IPS DF 6.9 (cell line): ENCODE results near the gene CORO7.

Source experiments
- DNase-seq: peaks from one replicate; pipeline ENCODE4 v3.0.0-alpha.2; 2013; ENCODE audit warnings: low read depth, low spot score
- H3K27ac ChIP-seq: one replicate; pipeline ENCODE4 v1.5.1; 2013; ENCODE audit warnings: low read length, control low read depth
- H3K27me3 ChIP-seq: 2 replicates; pipeline ENCODE4 v1.6.1; 2013; ENCODE audit warnings: mild to moderate bottlenecking, low read length; ENCODE audit not compliant: control insufficient read depth, insufficient read depth
- H3K36me3 ChIP-seq: 2 replicates; pipeline ENCODE4 v1.6.1; 2013; ENCODE audit warnings: low read length; ENCODE audit not compliant: control insufficient read depth, insufficient read depth
- H3K4me1 ChIP-seq: 2 replicates; pipeline ENCODE4 v1.6.1; 2013; ENCODE audit warnings: low read length; ENCODE audit not compliant: control insufficient read depth, insufficient read depth
- H3K4me3 ChIP-seq: 2 replicates; pipeline ENCODE4 v1.5.1; 2013; ENCODE audit warnings: mild to moderate bottlenecking, low read length
- H3K9me3 ChIP-seq: 2 replicates; pipeline ENCODE4 v1.6.1; 2013; ENCODE audit warnings: low read length, inconsistent platforms; ENCODE audit not compliant: control insufficient read depth, insufficient read depth
- WGBS: extraction: QIAGEN DNeasy Blood & Tissue Kit; methylation state at CpG from one replicate; pipeline ENCODE4 v1.1.7; 2013; ENCODE audit warnings: mixed read lengths, missing lambda C conversion rate; ENCODE audit not compliant: insufficient read length, insufficient coverage; 5-methylcytosine and 5-hydroxymethylcytosine counted together

CORO7 gene

GRCh38 chr16:4426021-4426684 lies 9.8 kb upstream of the CORO7 start:
- no CpG with 5 or more reads among the region's 31 CpGs for WGBS
- H3K9me3 ChIP-seq: no peaks in the 10 kb centered on the region
- no peaks in the 10 kb centered on the region for H3K4me1 ChIP-seq
- no peak for DNase-seq
- H3K36me3 ChIP-seq: no peaks in the 10 kb centered on the region
- H3K4me3 ChIP-seq: peak overlapping the region; percentile 89
- H3K27ac ChIP-seq: no peak overlapping the region
- H3K27me3 ChIP-seq: no peaks in the 10 kb centered on the region

- Histone ChIP-seq H3K36me3 (no peaks in the 10 kb centered on the region), H3K27ac (no peak within 1 kb of the TSS), H3K4me1 (no peaks in the 10 kb centered on the region), H3K9me3 (no peaks in the 10 kb centered on the region), H3K27me3 (no peaks in the 10 kb centered on the region), H3K4me3 (peak within 1 kb of the TSS; percentile 89)
- no CpG with 5 or more reads among the region's 68 CpGs for WGBS
- peak; percentile 79 for DNase-seq
Observed at GRCh38 chr16:4425378-4426020, 9.1 kb upstream of the CORO7 start, which contains the start of gene DNAJA3. TSS of gene DNAJA3 (plus strand) at chr16:4425868. CDS start at chr16:4425882, 14 bp downstream.

GRCh38 chr16:4420505-4421105 lies 4.2 kb upstream of the CORO7 start:
- Histone ChIP-seq H3K4me1 (no peaks in the 10 kb centered on the region; the same call in 1 of the 2 replicates), H3K27me3 (no peaks in the 10 kb centered on the region), H3K27ac (no peak overlapping the region), H3K36me3 (no peaks in the 10 kb centered on the region), H3K4me3 (no peak overlapping the region), H3K9me3 (no peaks in the 10 kb centered on the region)
- WGBS: no CpG with 5 or more reads among the region's 8 CpGs
- DNase-seq: no peak

GRCh38 chr16:4419402-4419959 lies 3.1 kb upstream of the CORO7 start:
- Histone ChIP-seq H3K36me3 (no peaks in the 10 kb centered on the region), H3K4me3 (no peak overlapping the region), H3K9me3 (no peaks in the 10 kb centered on the region), H3K27ac (no peak overlapping the region), H3K27me3 (no peaks in the 10 kb centered on the region), H3K4me1 (peaks cover 3% of the 10 kb centered on the region; the same call in 1 of the 2 replicates)
- no CpG with 5 or more reads among the region's 7 CpGs for WGBS
- DNase-seq: no peak

GRCh38 chr16:4415538-4416199 lies 727 bp downstream of the CORO7 start:
- no peak for DNase-seq
- H3K27me3 ChIP-seq: no peaks in the 10 kb centered on the region
- H3K9me3 ChIP-seq: no peaks in the 10 kb centered on the region
- peaks cover 3% of the 10 kb centered on the region; the same call in 1 of the 2 replicates for H3K4me1 ChIP-seq
- WGBS: no CpG with 5 or more reads among the region's 44 CpGs
- H3K4me3 ChIP-seq: peak overlapping the region; percentile 72
- H3K36me3 ChIP-seq: peaks cover 2% of the 10 kb centered on the region; the same call in 1 of the 2 replicates
- H3K27ac ChIP-seq: no peak overlapping the region

- WGBS: no CpG with 5 or more reads among the region's 7 CpGs
- Histone ChIP-seq H3K9me3 (no peaks in the 10 kb centered on the region), H3K27me3 (no peaks in the 10 kb centered on the region), H3K4me1 (peaks cover 3% of the 10 kb centered on the region; the same call in 1 of the 2 replicates), H3K36me3 (peaks cover 2% of the 10 kb centered on the region; the same call in 1 of the 2 replicates), H3K4me3 (no peak overlapping the region), H3K27ac (no peak overlapping the region)
- DNase-seq: no peak
Observed at GRCh38 chr16:4414187-4414917, 2.0 kb downstream of the CORO7 start.

- Histone ChIP-seq H3K4me3 (no peak overlapping the region), H3K4me1 (peaks cover 3% of the 10 kb centered on the region; the same call in 1 of the 2 replicates), H3K27ac (no peak overlapping the region), H3K27me3 (no peaks in the 10 kb centered on the region), H3K9me3 (no peaks in the 10 kb centered on the region), H3K36me3 (peaks cover 2% of the 10 kb centered on the region; the same call in 1 of the 2 replicates)
- no CpG with 5 or more reads among the region's 4 CpGs for WGBS
- no peak for DNase-seq
Observed at GRCh38 chr16:4412854-4413253, 3.5 kb downstream of the CORO7 start.

- no peaks in the 10 kb centered on the region for H3K27me3 ChIP-seq
- H3K9me3 ChIP-seq: no peaks in the 10 kb centered on the region
- H3K27ac ChIP-seq: no peak overlapping the region
- no peak overlapping the region for H3K4me3 ChIP-seq
- no peak for DNase-seq
- H3K36me3 ChIP-seq: peaks cover 2% of the 10 kb centered on the region; the same call in 1 of the 2 replicates
- WGBS: no CpG with 5 or more reads among the region's 8 CpGs
- H3K4me1 ChIP-seq: peaks cover 3% of the 10 kb centered on the region; the same call in 1 of the 2 replicates
Observed at GRCh38 chr16:4412159-4412558, 4.2 kb downstream of the CORO7 start.

GRCh38 chr16:4411684-4412083 lies 4.7 kb downstream of the CORO7 start:
- Histone ChIP-seq H3K27ac (no peak overlapping the region), H3K9me3 (no peaks in the 10 kb centered on the region), H3K27me3 (no peaks in the 10 kb centered on the region), H3K36me3 (peaks cover 2% of the 10 kb centered on the region; the same call in 1 of the 2 replicates), H3K4me1 (peaks cover 3% of the 10 kb centered on the region; the same call in 1 of the 2 replicates), H3K4me3 (no peak overlapping the region)
- WGBS: no CpG with 5 or more reads among the region's 16 CpGs
- DNase-seq: no peak
